HG02623 (cell line): ENCODE measurements around the gene ZFR2.

ENCODE experiments used
- ATAC-seq: cut with Tn5 transposase; IDR thresholded peaks from one replicate; pipeline ENCODE4 v1.9.1; 2021; ENCODE audit warnings: moderate library complexity; ENCODE audit not compliant: unreplicated experiment

Gene ZFR2

GRCh38 chr19:3792114-3792513 lies 76.7 kb downstream of the ZFR2 start:
- ATAC-seq, result no peak

GRCh38 chr19:3790941-3791340 lies 77.9 kb downstream of the ZFR2 start:
- ATAC-seq, result no peak

- ATAC-seq, result no peak
Observed at GRCh38 chr19:3790209-3790734, 78.6 kb downstream of the ZFR2 start.

GRCh38 chr19:3788996-3789778 lies 79.7 kb downstream of the ZFR2 start:
- ATAC-seq, result no peak

GRCh38 chr19:3785938-3786824 lies 82.7 kb downstream of the ZFR2 start, which contains the start of gene MATK:
Gene MATK, minus strand, starts transcription at chr19:3786381. Its CDS starts 1,246 bp downstream, at chr19:3785135.
- no peak for ATAC-seq

GRCh38 chr19:3785451-3785937 lies 83.3 kb downstream of the ZFR2 start:
- ATAC-seq, result no peak

- ATAC-seq, result no peak
Observed at GRCh38 chr19:3784607-3785450, 84.0 kb downstream of the ZFR2 start.

GRCh38 chr19:3783660-3784584 lies 84.9 kb downstream of the ZFR2 start:
- no peak for ATAC-seq

- ATAC-seq, result no peak
Observed at GRCh38 chr19:3782903-3783302, 85.9 kb downstream of the ZFR2 start.

GRCh38 chr19:3782330-3782729 lies 86.5 kb downstream of the ZFR2 start:
- no peak for ATAC-seq

- ATAC-seq, result no peak
Observed at GRCh38 chr19:3781603-3782002, 87.2 kb downstream of the ZFR2 start.

GRCh38 chr19:3780786-3781304 lies 88.0 kb downstream of the ZFR2 start:
- ATAC-seq, result no peak

GRCh38 chr19:3778899-3779723 lies 89.7 kb downstream of the ZFR2 start:
- ATAC-seq, result no peak

GRCh38 chr19:3778104-3778867 lies 90.6 kb downstream of the ZFR2 start:
- ATAC-seq, result no peak

GRCh38 chr19:3776479-3777040 lies 92.3 kb downstream of the ZFR2 start:
- ATAC-seq, result no peak

- ATAC-seq, result no peak
Observed at GRCh38 chr19:3775831-3776230, 93.0 kb downstream of the ZFR2 start.

GRCh38 chr19:3775374-3775711 lies 93.5 kb downstream of the ZFR2 start:
- ATAC-seq, result no peak
